Upper lobe of left lung (tissue), 6 donors: Measurements from ENCODE around the gene IKZF4. TPM values are rescaled to one million over a fixed set of nuclear protein-coding genes. Genes with fewer than 3 reads are reported as not detected.
A peak's percentile ranks its signal among the peaks of the same experiment; 100 is the strongest.
"Not testable (repeated sequence)": the region's sequence is repeated elsewhere in the genome, so short reads cannot be mapped to it uniquely, and the experiment has no call there.

Experiments
- ATAC-seq, 2 donors: fragments of 200-7000 bp; cut with Tn5 transposase; one replicate each; pipeline ENCODE4 v1.9.1; 2022; ENCODE audit warnings: mild to moderate bottlenecking in 2 of 2, moderate library complexity in 2 of 2; ENCODE audit not compliant: low FRiP score in 2 of 2
- DNase-seq, 2 donors: peaks; one replicate each; pipeline ENCODE4 v3.0.0-alpha.2; 2019 to 2020
- H3K27ac ChIP-seq, 4 donors: fragments of 200-600 bp; sonication (generic); one replicate each; pipeline ENCODE4 v1.5.1; 2016 to 2019
- H3K27me3 ChIP-seq, 4 donors: fragments of 200-600 bp; sonication (generic); one replicate each; pipeline ENCODE4 v1.5.1; 2017 to 2019
- H3K36me3 ChIP-seq, 4 donors: fragments of 200-600 bp; sonication (generic); one replicate each; pipeline ENCODE4 v1.5.1; 2016 to 2019
- H3K4me1 ChIP-seq, 4 donors: fragments of 200-600 bp; sonication (generic); one replicate each; pipeline ENCODE4 v1.5.1; 2018 to 2019
- H3K4me3 ChIP-seq, 4 donors: fragments of 200-600 bp; sonication (generic); one replicate each; pipeline ENCODE4 v1.5.1; 2017 to 2019; ENCODE audit warnings: mild to moderate bottlenecking in 2 of 4, moderate library complexity in 1 of 4
- H3K9me3 ChIP-seq, 4 donors: fragments of 200-600 bp; sonication (generic); one replicate each; pipeline ENCODE4 v1.5.1; 2018 to 2019
- EP300 ChIP-seq, 4 donors: sonication (generic); formaldehyde crosslinking; IDR thresholded peaks; one replicate each; pipeline ENCODE4 v1.5.1; 2017; ENCODE audit warnings: antibody characterized with exemption in 4 of 4, control low read depth in 2 of 4
- POLR2A ChIP-seq, 4 donors: fragments of 450-650 bp; IDR thresholded peaks; one replicate each; pipeline ENCODE4 v1.5.1; 2016 to 2017; ENCODE audit warnings: antibody characterized with exemption in 4 of 4, mild to moderate bottlenecking in 2 of 4
- POLR2AphosphoS5 ChIP-seq, 2 donors: sonication (generic); formaldehyde crosslinking; IDR thresholded peaks; one replicate each; pipeline ENCODE4 v1.5.1; 2017; ENCODE audit warnings: antibody characterized with exemption in 2 of 2
- WGBS, 2 donors: methylation state at CpG; one replicate each; pipeline ENCODE4 v1.1.5; 2017 to 2018; 5-methylcytosine and 5-hydroxymethylcytosine counted together
- total RNA-seq, 6 donors: library from RNA; depleted of rRNA in 4 of 6; stranded (reverse); fragments of >200 nt in 4 of 6; gene quantifications; one replicate each; pipeline versions ENCODE4 v1.1.0 to v1.2.1, GENCODE V29; 2016 to 2021
- TF ChIP-seq, protein P1 (sequence below), 6 experiments: fragments of 450-650 bp in 4 of 6; fragments of 200-600 bp in 2 of 6; sonication (generic) in 2 of 6; IDR thresholded peaks; one replicate each; pipeline ENCODE4 v1.5.1; 2016 to 2019; ENCODE audit warnings: antibody characterized with exemption in 6 of 6
- donor health status: DM: no; HTN: no; CAD: no; lungs with moderate emphysema.
- donor health status: DM: no; HTN: yes; CAD: no; lungs with severe emphysema.

The IKZF4 gene
- total RNA-seq, 6 donors from 2014 or later, result 5.6 to 23.0 (median 9.3) TPM

DNA sequence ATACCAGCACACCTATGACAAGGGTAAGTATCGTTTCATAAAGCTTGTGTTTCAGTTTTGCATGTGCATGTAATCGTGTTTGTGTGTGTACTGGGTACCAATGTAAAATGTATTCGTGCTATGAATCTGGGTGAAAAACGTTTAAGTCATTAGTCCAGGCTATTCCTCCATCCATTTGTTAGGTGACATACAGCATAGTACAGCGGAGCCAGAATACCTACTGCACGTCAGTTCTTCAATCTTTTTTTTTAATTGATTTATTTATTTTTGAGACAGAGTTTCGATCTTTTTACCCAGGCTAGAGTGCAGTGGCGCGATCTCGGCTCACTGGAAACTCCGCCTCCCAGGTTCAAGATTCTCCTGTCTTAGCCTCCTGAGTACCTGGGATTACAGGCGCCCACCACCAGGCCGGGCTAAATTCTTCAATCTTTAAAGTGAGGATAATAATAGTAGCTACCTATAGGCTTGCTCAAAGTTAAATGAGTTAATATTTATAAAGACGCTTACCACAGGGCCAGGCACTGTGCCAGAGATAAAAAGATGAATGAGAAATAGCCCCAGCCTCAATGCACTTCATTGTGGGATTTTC lies 20.2 kb downstream of the IKZF4 start:
- H3K4me3 ChIP-seq, result peak overlapping the region; percentile 59 to 80 (median 67)
- H3K27me3 ChIP-seq, result no peaks in the 10 kb centered on the region
- H3K36me3 ChIP-seq, result peaks cover 10 to 43% (median 27%) of the 10 kb centered on the region in 4 donors
- TF ChIP-seq EP300 (IDR thresholded peaks at IDR 0.05) (no peak), POLR2A (IDR thresholded peaks at IDR 0.05) (no peak)
- TF ChIP-seq, protein P1, sequence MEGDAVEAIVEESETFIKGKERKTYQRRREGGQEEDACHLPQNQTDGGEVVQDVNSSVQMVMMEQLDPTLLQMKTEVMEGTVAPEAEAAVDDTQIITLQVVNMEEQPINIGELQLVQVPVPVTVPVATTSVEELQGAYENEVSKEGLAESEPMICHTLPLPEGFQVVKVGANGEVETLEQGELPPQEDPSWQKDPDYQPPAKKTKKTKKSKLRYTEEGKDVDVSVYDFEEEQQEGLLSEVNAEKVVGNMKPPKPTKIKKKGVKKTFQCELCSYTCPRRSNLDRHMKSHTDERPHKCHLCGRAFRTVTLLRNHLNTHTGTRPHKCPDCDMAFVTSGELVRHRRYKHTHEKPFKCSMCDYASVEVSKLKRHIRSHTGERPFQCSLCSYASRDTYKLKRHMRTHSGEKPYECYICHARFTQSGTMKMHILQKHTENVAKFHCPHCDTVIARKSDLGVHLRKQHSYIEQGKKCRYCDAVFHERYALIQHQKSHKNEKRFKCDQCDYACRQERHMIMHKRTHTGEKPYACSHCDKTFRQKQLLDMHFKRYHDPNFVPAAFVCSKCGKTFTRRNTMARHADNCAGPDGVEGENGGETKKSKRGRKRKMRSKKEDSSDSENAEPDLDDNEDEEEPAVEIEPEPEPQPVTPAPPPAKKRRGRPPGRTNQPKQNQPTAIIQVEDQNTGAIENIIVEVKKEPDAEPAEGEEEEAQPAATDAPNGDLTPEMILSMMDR (IDR thresholded peaks at IDR 0.05), result peak in 2 of 6 experiments; percentile 12 to 14
- H3K4me1 ChIP-seq, result peaks cover 12 to 24% (median 19%) of the 10 kb centered on the region in 4 donors
- no peaks in the 10 kb centered on the region for H3K9me3 ChIP-seq
- no peak for DNase-seq
- peak overlapping the region; percentile 90 to 97 (median 92) for H3K27ac ChIP-seq
- WGBS, 2 donors, result 61 to 73% methylated on average over 14 of the region's 14 CpGs
- no peak for ATAC-seq

DNA sequence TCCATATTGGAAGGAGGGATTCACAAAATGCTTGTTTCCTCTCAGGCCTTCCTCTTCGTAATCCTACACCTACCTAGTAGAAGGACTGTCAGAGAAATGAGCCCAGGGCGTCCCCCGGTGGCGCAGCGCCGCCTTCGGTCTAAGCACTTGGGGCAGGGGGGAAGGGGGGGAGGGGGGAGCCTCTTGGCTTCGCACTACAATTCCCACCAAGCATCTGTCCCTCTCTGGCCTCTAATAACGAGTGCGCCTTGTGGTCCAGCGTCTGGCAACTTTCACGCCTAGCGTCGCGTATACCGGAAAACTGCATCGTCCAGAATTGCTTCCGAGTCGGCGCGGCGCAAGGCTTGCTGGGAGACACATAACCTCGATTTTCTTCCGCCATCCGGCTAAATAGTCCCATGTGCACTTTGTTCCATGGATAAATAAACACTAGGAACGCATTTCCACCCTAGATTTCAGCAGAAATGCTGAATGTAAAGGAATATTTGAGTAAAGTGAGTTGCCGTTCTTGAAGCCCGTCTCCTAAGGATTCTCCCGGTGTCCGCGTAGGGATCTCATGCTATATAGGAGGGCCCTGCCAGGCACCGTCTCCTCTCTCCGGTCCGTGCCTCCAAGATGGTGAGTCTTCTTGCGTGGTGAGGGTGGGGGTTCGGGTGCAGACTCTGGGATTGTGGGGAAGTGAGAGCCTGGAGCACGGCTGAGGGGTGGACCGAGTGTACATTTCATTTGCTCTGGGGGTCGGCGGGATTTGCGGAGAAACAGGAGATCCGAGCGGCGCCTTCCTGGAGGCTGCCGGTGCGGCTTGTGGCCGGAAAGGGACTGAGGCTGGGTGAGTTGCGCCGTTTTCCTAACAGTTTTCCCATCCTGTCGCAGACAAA lies 20.9 kb downstream of the IKZF4 start, which contains the start of gene RPS26:
RPS26 (plus strand) TSS at position 367 of the 878 bp plus-strand sequence; CDS start at position 616, 249 bp downstream.
- Histone ChIP-seq H3K36me3 (peaks cover 10 to 40% (median 24%) of the 10 kb centered on the region in 4 donors), H3K4me1 (peaks cover 12 to 24% (median 19%) of the 10 kb centered on the region in 4 donors), H3K27me3 (no peaks in the 10 kb centered on the region), H3K9me3 (no peaks in the 10 kb centered on the region), H3K27ac (peak within 1 kb of the TSS; percentile 90 to 97 (median 92)), H3K4me3 (peak within 1 kb of the TSS; percentile 59 to 80 (median 67))
- WGBS, 2 donors, result 0% methylated on average over 38 to 50 of the region's 50 CpGs
- DNase-seq (peak; percentile 93 to 97), ATAC-seq (peak; percentile 98)
- TF ChIP-seq POLR2A (IDR thresholded peaks at IDR 0.05), result peak; percentile 55 to 98 (median 95)
- TF ChIP-seq EP300 (IDR thresholded peaks at IDR 0.05), result peak in 1 of 4 donors; percentile 61
- TF ChIP-seq, protein P1 (IDR thresholded peaks at IDR 0.05), result peak in 5 of 6 experiments; percentile 22 to 60 (median 33)
- peak; percentile 97 to 99 for TF ChIP-seq POLR2AphosphoS5 (IDR thresholded peaks at IDR 0.05)

DNA sequence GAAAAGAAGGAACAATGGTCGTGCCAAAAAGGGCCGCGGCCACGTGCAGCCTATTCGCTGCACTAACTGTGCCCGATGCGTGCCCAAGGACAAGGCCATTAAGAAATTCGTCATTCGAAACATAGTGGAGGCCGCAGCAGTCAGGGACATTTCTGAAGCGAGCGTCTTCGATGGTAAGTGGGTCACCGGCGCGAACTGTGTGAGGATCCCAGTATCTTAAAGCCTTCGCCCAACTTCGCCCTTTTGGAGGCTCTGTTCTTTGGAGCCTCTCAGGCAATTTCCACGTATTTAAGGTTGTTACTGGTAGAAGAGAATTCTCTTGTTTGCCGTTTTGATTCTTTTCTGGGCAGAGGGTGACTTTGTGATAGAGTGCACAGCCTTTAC lies 21.6 kb downstream of the IKZF4 start:
- peak overlapping the region; percentile 90 to 97 (median 92) for H3K27ac ChIP-seq
- peaks cover 10 to 38% (median 24%) of the 10 kb centered on the region in 4 donors for H3K36me3 ChIP-seq
- WGBS, 2 donors, result 0 to 4% methylated on average over 15 to 20 of the region's 20 CpGs
- not testable (repeated sequence) for H3K27me3 ChIP-seq, H3K9me3 ChIP-seq, ATAC-seq, DNase-seq
- H3K4me1 ChIP-seq, result peaks cover 12 to 24% (median 19%) of the 10 kb centered on the region in 4 donors
- peak overlapping the region; percentile 59 to 80 (median 67) for H3K4me3 ChIP-seq

DNA sequence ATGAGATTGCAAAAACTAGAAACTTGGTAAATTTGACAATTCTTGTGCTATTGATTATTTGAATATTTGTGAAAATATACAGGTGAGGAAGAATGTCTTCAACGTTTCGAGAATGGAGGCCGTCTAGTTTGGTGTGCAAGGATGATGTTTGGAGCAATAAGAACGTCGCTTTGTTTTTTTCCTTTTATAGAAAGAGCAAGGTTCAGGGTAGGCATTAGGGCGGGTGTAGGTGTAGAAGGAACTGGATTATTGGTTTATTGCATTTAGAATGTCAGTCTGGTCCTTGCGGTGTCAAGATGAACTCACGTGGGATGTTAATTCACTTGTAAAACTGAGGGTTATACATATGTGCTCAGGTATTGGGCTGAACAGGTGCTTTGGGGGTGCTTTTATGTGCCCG lies 22.0 kb downstream of the IKZF4 start:
- H3K27me3 ChIP-seq, result no peaks in the 10 kb centered on the region

More for the DNA sequence above, 22.0 kb downstream of the IKZF4 start:
- DNase-seq (no peak), ATAC-seq (no peak)
- Histone ChIP-seq H3K9me3 (no peaks in the 10 kb centered on the region), H3K36me3 (peaks cover 10 to 35% (median 24%) of the 10 kb centered on the region in 4 donors), H3K27ac (peak overlapping the region; percentile 90 to 97 (median 92)), H3K4me1 (peaks cover 12 to 24% (median 19%) of the 10 kb centered on the region in 4 donors), H3K4me3 (peak overlapping the region; percentile 59 to 80 (median 67))
- WGBS, 2 donors, result 43% methylated on average over 9 of the region's 9 CpGs
- no peak for TF ChIP-seq EP300 (IDR thresholded peaks at IDR 0.05)
- TF ChIP-seq POLR2A (IDR thresholded peaks at IDR 0.05), result no peak
- no peak for TF ChIP-seq POLR2AphosphoS5 (IDR thresholded peaks at IDR 0.05)
- TF ChIP-seq, protein P1 (IDR thresholded peaks at IDR 0.05), result no peak
